GM21786 (cell line): ENCODE data around the gene ITGA1.
A peak's percentile ranks its signal among the peaks of the same experiment; 100 is the strongest.

ENCODE experiments used
- ATAC-seq: cut with Tn5 transposase; IDR thresholded peaks from one replicate; pipeline ENCODE4 v1.9.1; 2021; ENCODE audit not compliant: unreplicated experiment

ITGA1 gene

GRCh38 chr5:52989781-52990527 lies 202.2 kb downstream of the ITGA1 start:
- no peak for ATAC-seq

- ATAC-seq, result no peak
These were observed 202.8 kb downstream of the ITGA1 start for GRCh38 chr5:52990528-52990925.

- no peak for ATAC-seq
These were observed 205.7 kb downstream of the ITGA1 start for GRCh38 chr5:52993367-52993766.

GRCh38 chr5:52994266-52994665 lies 206.6 kb downstream of the ITGA1 start:
- ATAC-seq, result no peak

GRCh38 chr5:52995095-52995494 lies 207.4 kb downstream of the ITGA1 start:
- ATAC-seq, result no peak

GRCh38 chr5:52995914-52996313 lies 208.2 kb downstream of the ITGA1 start:
- ATAC-seq, result no peak

- no peak for ATAC-seq
These were observed 209.3 kb downstream of the ITGA1 start for GRCh38 chr5:52996979-52997378.

- ATAC-seq, result no peak
These were observed 209.7 kb downstream of the ITGA1 start for GRCh38 chr5:52997424-52997823.

- peak; percentile 67 for ATAC-seq
These were observed 211.0 kb downstream of the ITGA1 start for GRCh38 chr5:52998552-52999313.

- ATAC-seq, result no peak
These were observed 211.7 kb downstream of the ITGA1 start for GRCh38 chr5:52999344-52999949.

- no peak for ATAC-seq
These were observed 213.8 kb downstream of the ITGA1 start for GRCh38 chr5:53001541-53001940.

- no peak for ATAC-seq
These were observed 214.8 kb downstream of the ITGA1 start for GRCh38 chr5:53002491-53002890.

GRCh38 chr5:53003144-53003543 lies 215.4 kb downstream of the ITGA1 start:
- ATAC-seq, result no peak

- ATAC-seq, result no peak
These were observed 219.5 kb downstream of the ITGA1 start for GRCh38 chr5:53006911-53007890.

- peak; percentile 87 for ATAC-seq
These were observed 221.0 kb downstream of the ITGA1 start for GRCh38 chr5:53008751-53009150.
